Suppressor macrophage treated with lipopolysaccharide for 1 hour (primary cell): ENCODE results near the gene CASQ1.

Experiments used
- DNase-seq, 3 donors: peaks; one replicate each; pipeline ENCODE4 v3.0.0-alpha.2; 2020 to 2022

CASQ1 gene

GRCh38 chr1:160189649-160190625 lies at the start of gene CASQ1:
TSS of gene CASQ1 (plus strand) at chr1:160190575. CDS start at chr1:160190752, 177 bp downstream.
- DNase-seq, result no peak

GRCh38 chr1:160143695-160144094 lies 46.7 kb upstream of the CASQ1 start:
- peak; percentile 55 to 68 (median 60) for DNase-seq

- no peak for DNase-seq
These were observed 45.5 kb upstream of the CASQ1 start for GRCh38 chr1:160144921-160145320.

- no peak for DNase-seq
These were observed 44.3 kb upstream of the CASQ1 start for GRCh38 chr1:160146107-160146506.

- no peak for DNase-seq
These were observed 42.3 kb upstream of the CASQ1 start for GRCh38 chr1:160148121-160148520.

GRCh38 chr1:160149233-160149632 lies 41.1 kb upstream of the CASQ1 start:
- DNase-seq, result peak in 1 of 3 donors; percentile 29

GRCh38 chr1:160149716-160150115 lies 40.7 kb upstream of the CASQ1 start:
- DNase-seq, result no peak

GRCh38 chr1:160151303-160151702 lies 39.1 kb upstream of the CASQ1 start, which contains the start of gene ATP1A4:
TSS of gene ATP1A4 (plus strand) at chr1:160151603. CDS start at chr1:160152041, 438 bp downstream.
- DNase-seq, result no peak

- peak; percentile 37 to 57 (median 49) for DNase-seq
These were observed 35.6 kb upstream of the CASQ1 start for GRCh38 chr1:160154790-160155189.

- no peak for DNase-seq
These were observed 34.0 kb upstream of the CASQ1 start for GRCh38 chr1:160156361-160156760.

- no peak for DNase-seq
These were observed 33.2 kb upstream of the CASQ1 start for GRCh38 chr1:160157174-160157573.

- DNase-seq, result no peak
These were observed 32.3 kb upstream of the CASQ1 start for GRCh38 chr1:160158031-160158430.

GRCh38 chr1:160158534-160158933 lies 31.8 kb upstream of the CASQ1 start:
- DNase-seq, result no peak

- no peak for DNase-seq
These were observed 30.5 kb upstream of the CASQ1 start for GRCh38 chr1:160159846-160160245.

GRCh38 chr1:160161965-160162705 lies 28.2 kb upstream of the CASQ1 start:
- peak in 2 of 3 donors; percentile 23 to 39 for DNase-seq

- DNase-seq, result peak; percentile 39 to 59 (median 55)
These were observed 27.4 kb upstream of the CASQ1 start for GRCh38 chr1:160162931-160163330.

GRCh38 chr1:160163615-160164014 lies 26.8 kb upstream of the CASQ1 start:
- DNase-seq, result peak in 2 of 3 donors; percentile 28 to 63

- DNase-seq, result no peak
These were observed 26.3 kb upstream of the CASQ1 start for GRCh38 chr1:160164121-160164520.

- DNase-seq, result peak; percentile 31 to 78 (median 34)
These were observed 24.1 kb upstream of the CASQ1 start for GRCh38 chr1:160166166-160166868.

GRCh38 chr1:160167056-160167455 lies 23.3 kb upstream of the CASQ1 start:
- no peak for DNase-seq

GRCh38 chr1:160167580-160167979 lies 22.8 kb upstream of the CASQ1 start:
- DNase-seq, result peak in 2 of 3 donors; percentile 11 to 39

GRCh38 chr1:160168016-160168415 lies 22.4 kb upstream of the CASQ1 start:
- DNase-seq, result peak in 1 of 3 donors; percentile 21
